GM19025 (cell line): ENCODE measurements around the gene SRC.

ENCODE experiments used
- ATAC-seq: cut with Tn5 transposase; IDR thresholded peaks from one replicate; pipeline ENCODE4 v1.9.1; 2021; ENCODE audit warnings: mild to moderate bottlenecking, low read depth, moderate library complexity; ENCODE audit not compliant: unreplicated experiment

The SRC gene

DNA sequence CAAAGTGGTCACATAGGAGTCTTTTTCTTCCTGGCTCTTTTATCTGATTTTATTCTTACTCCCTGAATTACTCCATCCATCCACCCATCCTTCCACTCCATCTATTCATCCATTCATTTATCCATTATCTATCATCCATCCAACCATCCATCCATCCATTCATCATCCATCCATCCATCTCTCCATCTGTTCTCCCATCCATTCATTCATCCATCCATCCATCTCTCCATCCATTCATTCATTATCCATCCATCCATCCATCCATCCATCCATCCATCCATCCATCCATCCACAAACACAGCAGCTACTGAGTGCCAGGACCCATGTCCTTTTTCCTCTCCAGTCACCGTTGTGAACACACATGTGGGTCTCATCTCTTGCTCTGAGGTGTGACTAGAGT, 96.6 kb downstream of the SRC start:
- ATAC-seq = no peak

DNA sequence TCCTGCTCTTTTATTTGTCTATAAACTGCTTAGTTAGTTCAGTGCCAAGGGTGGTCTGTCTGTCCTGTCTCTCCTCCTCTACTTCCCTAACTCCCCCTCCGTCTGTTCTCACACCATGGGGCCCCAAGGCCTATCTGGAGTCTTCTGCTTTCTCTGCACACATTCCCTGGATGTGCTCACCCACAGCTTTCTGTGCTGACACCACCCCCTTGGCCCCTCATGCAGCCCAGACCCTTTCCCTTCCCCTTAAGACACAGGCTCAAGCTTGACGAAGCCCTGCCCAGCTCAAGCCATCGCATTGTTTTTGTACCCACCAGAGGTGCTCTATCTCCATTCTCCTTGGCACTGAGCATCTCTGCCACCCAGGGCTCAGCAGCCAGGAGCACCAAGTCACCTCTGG, 97.0 kb downstream of the SRC start:
- no peak for ATAC-seq

GRCh38 chr20:37443596-37443995, 97.7 kb downstream of the SRC start:
- ATAC-seq = no peak

- ATAC-seq = no peak
These were observed 99.1 kb downstream of the SRC start for GRCh38 chr20:37445041-37445440.

DNA sequence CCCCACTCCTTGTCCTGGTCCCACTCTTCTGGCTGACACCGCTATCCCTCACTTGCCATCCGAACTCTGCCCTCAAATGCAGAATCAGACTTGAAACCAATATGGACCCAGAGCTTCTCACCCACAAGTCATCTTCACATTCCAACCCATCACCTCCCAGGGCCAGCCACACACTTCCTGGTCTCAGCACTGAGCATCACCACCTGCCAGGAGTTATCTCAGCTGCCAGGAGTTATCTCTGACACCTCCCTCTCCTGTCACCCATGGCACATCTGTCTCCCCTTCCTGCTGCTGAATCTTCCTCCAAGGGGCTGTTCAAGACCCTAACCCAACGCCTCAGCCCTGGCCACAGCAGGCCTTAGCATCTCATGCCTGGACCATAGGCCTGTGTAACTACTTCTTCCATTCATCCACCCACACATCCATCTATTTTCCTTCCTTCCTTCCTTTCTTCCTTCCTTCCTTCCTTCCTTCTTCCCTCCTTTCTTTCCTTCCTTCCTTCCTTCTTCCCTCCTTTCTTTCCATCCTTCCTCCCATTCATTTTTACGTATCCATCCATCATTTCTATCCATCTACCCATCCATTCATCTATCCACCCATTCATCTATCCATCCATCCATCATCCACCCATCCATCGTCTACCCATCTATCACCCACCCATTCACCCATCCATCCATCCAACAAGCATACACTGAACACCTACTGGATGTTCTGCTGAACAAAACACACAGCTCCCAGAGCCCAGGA, 100.5 kb downstream of the SRC start:
- ATAC-seq = no peak

DNA sequence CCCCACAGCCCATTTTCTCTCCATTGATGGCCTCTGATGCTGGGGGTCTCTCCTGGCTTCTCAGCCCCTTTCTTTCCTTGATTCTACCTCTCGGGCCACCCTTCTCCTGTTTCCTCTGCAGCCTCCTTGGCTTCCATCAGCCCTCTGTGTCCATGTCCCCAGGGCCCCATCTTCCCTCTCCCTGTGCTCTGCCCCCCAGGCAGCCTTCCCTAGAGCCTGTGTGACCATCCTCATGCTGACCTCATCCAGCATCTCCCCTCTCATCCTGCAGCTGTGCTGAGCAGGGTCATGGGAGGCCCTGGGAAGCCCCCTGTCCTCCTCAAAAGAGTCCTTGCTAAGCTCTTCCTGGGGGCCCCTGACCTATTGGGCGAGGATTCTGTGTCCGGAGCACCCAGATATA, 101.7 kb downstream of the SRC start:
- ATAC-seq = no peak

DNA sequence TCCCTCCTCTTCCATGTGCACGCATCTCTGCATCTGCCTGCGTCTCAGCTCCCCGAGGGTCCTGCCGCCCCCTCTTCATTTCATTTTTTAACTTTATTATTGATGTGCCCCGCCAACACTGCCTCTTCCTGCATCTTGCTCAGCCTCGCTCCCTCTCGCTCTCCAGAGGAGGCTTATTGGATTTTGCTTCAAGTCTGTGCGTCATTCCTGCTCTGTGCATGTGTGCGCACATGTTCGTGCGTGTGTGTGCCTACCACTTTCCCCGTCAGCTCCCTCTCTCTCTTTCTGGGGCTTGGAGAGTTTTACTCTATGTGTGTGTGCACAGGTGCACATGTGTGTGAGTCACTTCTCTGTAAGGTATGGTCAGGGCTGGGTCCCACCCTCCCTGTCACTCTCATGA, 103.3 kb downstream of the SRC start:
- no peak for ATAC-seq

DNA sequence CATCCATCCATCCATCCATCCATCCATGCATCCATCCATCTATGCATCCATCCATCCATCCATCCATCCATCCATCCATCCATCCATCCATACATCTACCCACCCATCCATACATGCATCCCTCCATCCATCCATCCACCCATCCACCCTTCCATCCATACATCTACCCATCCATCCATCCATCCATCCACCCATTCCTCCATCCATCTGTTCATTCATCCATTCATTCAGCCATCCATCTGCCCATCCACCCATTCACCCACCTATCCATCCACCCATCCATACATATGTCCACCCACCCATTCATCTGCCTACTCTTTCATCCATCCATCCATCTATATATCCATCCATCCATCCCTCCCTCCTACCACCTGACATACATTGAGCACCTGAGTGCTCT, 104.4 kb downstream of the SRC start:
- no peak for ATAC-seq

DNA sequence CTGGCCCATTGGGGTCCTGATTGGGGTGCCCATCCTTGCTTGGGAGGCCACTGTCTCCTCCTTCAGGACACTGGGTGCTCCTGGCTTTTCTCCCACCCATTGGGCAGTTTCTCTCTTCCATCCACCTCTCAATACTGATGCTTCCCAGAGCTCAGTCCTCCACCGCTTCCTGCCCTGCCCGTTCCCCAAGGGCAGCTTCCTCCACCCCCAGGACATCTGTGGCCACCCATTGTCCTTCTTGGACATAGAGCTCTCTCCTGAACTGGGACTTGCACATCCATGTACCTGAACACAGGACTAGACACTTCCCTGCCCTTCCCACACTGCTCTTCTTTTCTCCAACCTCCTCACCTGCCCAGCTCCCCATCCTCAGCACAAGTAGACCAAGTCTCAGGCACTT, 105.7 kb downstream of the SRC start:
- no peak for ATAC-seq

- no peak for ATAC-seq
These were observed 106.3 kb downstream of the SRC start for GRCh38 chr20:37452236-37452635.

- ATAC-seq = no peak
These were observed 107.3 kb downstream of the SRC start for GRCh38 chr20:37453288-37453687.

GRCh38 chr20:37453836-37454235, 107.9 kb downstream of the SRC start:
- no peak for ATAC-seq

GRCh38 chr20:37454636-37455385, 108.9 kb downstream of the SRC start:
- ATAC-seq = no peak
